Rectal smooth muscle tissue (tissue), 1 donor: ENCODE results near the gene NLK.
"Not testable (repeated sequence)": the region's sequence is repeated elsewhere in the genome, so short reads cannot be mapped to it uniquely, and the experiment has no call there.

Experiments used
- H3K27ac ChIP-seq: one replicate; pipeline ENCODE4 v1.7.0; 2013; ENCODE audit warnings: low read depth, low read length, inconsistent platforms
- H3K27me3 ChIP-seq: one replicate; pipeline ENCODE4 v1.7.0; 2013; ENCODE audit warnings: low read length; ENCODE audit not compliant: control insufficient read depth, insufficient read depth
- H3K36me3 ChIP-seq: one replicate; pipeline ENCODE4 v1.7.0; 2013; ENCODE audit warnings: low read length; ENCODE audit not compliant: control insufficient read depth, insufficient read depth
- H3K4me1 ChIP-seq: one replicate; pipeline ENCODE4 v1.7.0; 2013; ENCODE audit warnings: low read length; ENCODE audit not compliant: control insufficient read depth, insufficient read depth
- H3K4me3 ChIP-seq: one replicate; pipeline ENCODE4 v1.7.0; 2013; ENCODE audit warnings: low read length
- H3K9ac ChIP-seq: one replicate; pipeline ENCODE4 v1.7.0; 2013; ENCODE audit warnings: low read length

The NLK gene

GRCh38 chr17:28042657-28042720 lies at the start of gene NLK:
Gene NLK (plus strand): TSS chr17:28042677. CDS start chr17:28042874, 197 bp downstream.
- Histone ChIP-seq H3K4me3 (peak within 1 kb of the TSS; percentile 70), H3K27me3 (no peaks in the 10 kb centered on the region), H3K4me1 (peaks cover 3% of the 10 kb centered on the region), H3K36me3 (no peaks in the 10 kb centered on the region), H3K27ac (peak within 1 kb of the TSS; percentile 72), H3K9ac (peak within 1 kb of the TSS; percentile 66)

GRCh38 chr17:27993161-27993695 lies 49.2 kb upstream of the NLK start:
- Histone ChIP-seq H3K4me3 (no peak overlapping the region), H3K36me3 (no peaks in the 10 kb centered on the region), H3K27me3 (no peaks in the 10 kb centered on the region), H3K4me1 (no peaks in the 10 kb centered on the region), H3K9ac (no peak overlapping the region), H3K27ac (no peak overlapping the region)

- Histone ChIP-seq H3K4me1 (no peaks in the 10 kb centered on the region), H3K27me3 (no peaks in the 10 kb centered on the region), H3K4me3 (no peak overlapping the region), H3K9ac (no peak overlapping the region), H3K36me3 (no peaks in the 10 kb centered on the region), H3K27ac (no peak overlapping the region)
These were observed 48.7 kb upstream of the NLK start for GRCh38 chr17:27993723-27994310.

- Histone ChIP-seq H3K9ac (no peak overlapping the region), H3K36me3 (no peaks in the 10 kb centered on the region), H3K4me1 (no peaks in the 10 kb centered on the region), H3K4me3 (no peak overlapping the region), H3K27me3 (no peaks in the 10 kb centered on the region), H3K27ac (no peak overlapping the region)
These were observed 47.9 kb upstream of the NLK start for GRCh38 chr17:27994586-27994985.

- no peak overlapping the region for H3K4me3 ChIP-seq
- no peaks in the 10 kb centered on the region for H3K36me3 ChIP-seq
- no peak overlapping the region for H3K27ac ChIP-seq
- H3K9ac ChIP-seq: no peak overlapping the region
- no peaks in the 10 kb centered on the region for H3K27me3 ChIP-seq
- H3K4me1 ChIP-seq: no peaks in the 10 kb centered on the region
These were observed 46.9 kb upstream of the NLK start for GRCh38 chr17:27995554-27995953.

GRCh38 chr17:27996202-27997043 lies 46.1 kb upstream of the NLK start:
- no peaks in the 10 kb centered on the region for H3K36me3 ChIP-seq
- H3K9ac ChIP-seq: no peak overlapping the region
- H3K27ac ChIP-seq: no peak overlapping the region
- H3K27me3 ChIP-seq: no peaks in the 10 kb centered on the region
- no peaks in the 10 kb centered on the region for H3K4me1 ChIP-seq
- H3K4me3 ChIP-seq: no peak overlapping the region

- Histone ChIP-seq H3K4me3 (no peak overlapping the region), H3K4me1 (no peaks in the 10 kb centered on the region), H3K27ac (no peak overlapping the region), H3K9ac (no peak overlapping the region), H3K27me3 (no peaks in the 10 kb centered on the region), H3K36me3 (no peaks in the 10 kb centered on the region)
These were observed 45.5 kb upstream of the NLK start for GRCh38 chr17:27997044-27997401.

- Histone ChIP-seq H3K4me3 (no peak overlapping the region), H3K27ac (no peak overlapping the region), H3K36me3 (no peaks in the 10 kb centered on the region), H3K4me1 (no peaks in the 10 kb centered on the region), H3K9ac (no peak overlapping the region), H3K27me3 (no peaks in the 10 kb centered on the region)
These were observed 45.0 kb upstream of the NLK start for GRCh38 chr17:27997522-27997921.

- no peaks in the 10 kb centered on the region for H3K4me1 ChIP-seq
- H3K9ac ChIP-seq: no peak overlapping the region
- H3K36me3 ChIP-seq: no peaks in the 10 kb centered on the region
- no peak overlapping the region for H3K27ac ChIP-seq
- no peaks in the 10 kb centered on the region for H3K27me3 ChIP-seq
- no peak overlapping the region for H3K4me3 ChIP-seq
These were observed 41.3 kb upstream of the NLK start for GRCh38 chr17:28001149-28001548.

- Histone ChIP-seq H3K36me3 (no peaks in the 10 kb centered on the region), H3K4me3 (no peak overlapping the region), H3K4me1 (no peaks in the 10 kb centered on the region), H3K27ac (no peak overlapping the region), H3K27me3 (no peaks in the 10 kb centered on the region), H3K9ac (no peak overlapping the region)
These were observed 38.1 kb upstream of the NLK start for GRCh38 chr17:28004344-28004743.

- H3K9ac ChIP-seq, H3K4me1 ChIP-seq, H3K27ac ChIP-seq, H3K27me3 ChIP-seq, H3K4me3 ChIP-seq, H3K36me3 ChIP-seq: not testable (repeated sequence)
These were observed 34.6 kb upstream of the NLK start for GRCh38 chr17:28007925-28008324.

- Histone ChIP-seq H3K36me3 (no peaks in the 10 kb centered on the region), H3K27ac (no peak overlapping the region), H3K27me3 (no peaks in the 10 kb centered on the region), H3K4me3 (no peak overlapping the region), H3K9ac (no peak overlapping the region), H3K4me1 (no peaks in the 10 kb centered on the region)
These were observed 34.0 kb upstream of the NLK start for GRCh38 chr17:28008513-28008912.

- H3K27ac ChIP-seq: no peak overlapping the region
- H3K27me3 ChIP-seq: no peaks in the 10 kb centered on the region
- H3K4me3 ChIP-seq: no peak overlapping the region
- H3K9ac ChIP-seq: no peak overlapping the region
- no peaks in the 10 kb centered on the region for H3K36me3 ChIP-seq
- H3K4me1 ChIP-seq: no peaks in the 10 kb centered on the region
These were observed 32.1 kb upstream of the NLK start for GRCh38 chr17:28010406-28010805.
